GM12864 (cell line): ENCODE results near the gene LRGUK.

Experiments
- DNase-seq: peaks from one replicate; pipeline ENCODE4 v3.0.0-alpha.2; 2011; ENCODE audit warnings: low read depth
- H3K4me3 ChIP-seq: 2 replicates; pipeline ENCODE4 v1.5.1; 2011; ENCODE audit warnings: mild to moderate bottlenecking, low read depth, low read length, control low read depth
- TF ChIP-seq, protein P1 (sequence below): IDR thresholded peaks from 2 replicates; pipeline ENCODE4 v1.5.1; 2011; ENCODE audit warnings: low read depth, mild to moderate bottlenecking, moderate library complexity, low read length, control low read depth, inconsistent platforms; ENCODE audit errors: missing control alignments

The LRGUK gene

DNA sequence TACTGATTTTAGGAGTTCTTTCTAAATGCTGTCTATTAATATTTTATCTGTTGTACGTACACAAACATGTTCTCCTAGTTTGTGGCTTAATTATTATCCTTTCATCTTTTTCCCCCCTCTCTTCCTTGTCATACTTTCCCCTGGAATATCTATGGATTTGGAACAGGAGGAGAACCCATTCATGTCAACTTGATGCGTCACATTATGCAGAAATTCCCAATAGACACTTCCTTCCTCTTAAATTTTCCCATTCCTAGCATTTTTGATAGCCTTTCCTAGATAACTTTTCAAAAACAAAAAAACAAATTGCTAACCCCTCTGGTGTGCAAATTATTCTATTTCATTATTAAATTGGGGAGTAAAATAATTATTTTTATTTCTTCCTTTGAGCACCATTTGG is 153.4 kb downstream of the LRGUK start:
- TF ChIP-seq, protein P1, sequence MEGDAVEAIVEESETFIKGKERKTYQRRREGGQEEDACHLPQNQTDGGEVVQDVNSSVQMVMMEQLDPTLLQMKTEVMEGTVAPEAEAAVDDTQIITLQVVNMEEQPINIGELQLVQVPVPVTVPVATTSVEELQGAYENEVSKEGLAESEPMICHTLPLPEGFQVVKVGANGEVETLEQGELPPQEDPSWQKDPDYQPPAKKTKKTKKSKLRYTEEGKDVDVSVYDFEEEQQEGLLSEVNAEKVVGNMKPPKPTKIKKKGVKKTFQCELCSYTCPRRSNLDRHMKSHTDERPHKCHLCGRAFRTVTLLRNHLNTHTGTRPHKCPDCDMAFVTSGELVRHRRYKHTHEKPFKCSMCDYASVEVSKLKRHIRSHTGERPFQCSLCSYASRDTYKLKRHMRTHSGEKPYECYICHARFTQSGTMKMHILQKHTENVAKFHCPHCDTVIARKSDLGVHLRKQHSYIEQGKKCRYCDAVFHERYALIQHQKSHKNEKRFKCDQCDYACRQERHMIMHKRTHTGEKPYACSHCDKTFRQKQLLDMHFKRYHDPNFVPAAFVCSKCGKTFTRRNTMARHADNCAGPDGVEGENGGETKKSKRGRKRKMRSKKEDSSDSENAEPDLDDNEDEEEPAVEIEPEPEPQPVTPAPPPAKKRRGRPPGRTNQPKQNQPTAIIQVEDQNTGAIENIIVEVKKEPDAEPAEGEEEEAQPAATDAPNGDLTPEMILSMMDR: no peak
- H3K4me3 ChIP-seq: no peak overlapping the region
- DNase-seq: no peak

DNA sequence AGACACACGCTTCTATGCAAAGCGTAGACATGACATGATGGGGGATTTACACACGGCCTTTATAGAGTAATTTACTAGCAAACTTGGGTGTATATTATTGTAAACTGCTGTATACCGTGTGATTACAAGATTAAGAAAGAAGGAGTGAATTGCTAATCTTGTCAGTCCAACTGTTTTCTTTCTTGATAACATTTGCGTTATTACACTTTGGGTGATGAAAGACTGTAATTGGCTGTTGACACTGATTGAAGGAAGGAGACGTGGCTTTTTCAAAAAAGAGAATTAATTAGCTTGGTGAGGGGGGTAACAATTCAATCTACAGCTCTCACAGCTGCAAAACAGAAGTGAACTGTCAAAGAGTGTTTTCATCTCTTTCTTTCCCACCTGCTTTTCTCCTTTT is 156.9 kb downstream of the LRGUK start:
- TF ChIP-seq, protein P1: no peak
- H3K4me3 ChIP-seq: no peak overlapping the region
- no peak for DNase-seq

DNA sequence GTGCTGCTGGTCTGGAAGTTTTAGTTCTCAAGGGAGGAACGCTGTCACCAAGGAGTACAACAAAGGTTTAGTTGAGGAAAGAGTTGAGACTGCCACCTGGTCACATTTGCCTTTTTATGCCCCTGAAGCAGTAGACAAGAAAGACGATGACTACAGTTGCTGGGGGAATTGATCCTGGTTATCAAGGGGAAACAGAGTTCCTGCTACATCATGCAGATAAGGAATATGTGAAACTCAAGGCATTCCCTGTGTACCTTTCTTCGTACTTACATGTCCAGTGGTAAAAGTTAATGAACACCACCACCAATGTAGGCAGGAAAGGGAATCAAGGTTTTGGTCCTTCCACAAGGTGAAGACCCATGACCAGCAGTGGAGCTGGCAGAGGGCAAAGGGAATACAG is 157.8 kb downstream of the LRGUK start:
- TF ChIP-seq, protein P1: no peak
- DNase-seq: no peak

DNA sequence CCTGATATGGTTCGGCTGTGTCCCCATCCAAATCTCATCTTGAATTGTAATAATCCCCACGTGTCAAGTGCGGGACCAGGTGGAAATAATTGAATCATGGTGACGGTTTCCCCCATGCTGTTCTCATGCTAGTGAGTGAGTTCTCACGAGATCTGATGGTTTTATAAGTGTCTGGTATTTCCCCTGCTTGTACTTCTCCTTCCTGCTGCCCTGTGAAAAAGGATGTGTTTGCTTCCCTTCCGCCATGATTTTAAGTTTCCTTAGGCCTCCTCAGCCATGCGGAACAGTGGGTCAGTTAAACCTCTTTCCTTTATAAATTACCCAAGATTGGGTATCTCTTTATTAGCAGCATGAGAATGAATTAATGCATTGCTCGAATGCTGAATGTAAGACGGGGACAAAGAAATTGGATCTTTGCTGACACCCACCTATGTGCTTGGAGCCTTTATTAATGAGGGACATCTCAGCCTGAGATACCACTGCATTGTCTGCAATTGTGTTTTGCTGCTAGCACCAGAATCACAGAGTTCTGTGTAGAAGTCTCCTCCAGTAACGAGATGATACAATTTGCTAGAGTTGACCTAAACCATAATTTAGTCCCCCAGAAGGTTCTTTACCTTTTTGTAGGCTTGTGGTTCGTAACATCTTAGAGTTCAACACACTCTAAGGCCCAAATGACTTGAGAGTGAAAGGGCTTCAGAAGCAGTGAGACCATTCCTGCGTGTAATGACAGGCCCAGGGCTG is 160.9 kb downstream of the LRGUK start:
- no peak for DNase-seq
- no peak overlapping the region for H3K4me3 ChIP-seq
- TF ChIP-seq, protein P1: no peak

More for the DNA sequence above, 157.8 kb downstream of the LRGUK start:
- H3K4me3 ChIP-seq: no peak overlapping the region

DNA sequence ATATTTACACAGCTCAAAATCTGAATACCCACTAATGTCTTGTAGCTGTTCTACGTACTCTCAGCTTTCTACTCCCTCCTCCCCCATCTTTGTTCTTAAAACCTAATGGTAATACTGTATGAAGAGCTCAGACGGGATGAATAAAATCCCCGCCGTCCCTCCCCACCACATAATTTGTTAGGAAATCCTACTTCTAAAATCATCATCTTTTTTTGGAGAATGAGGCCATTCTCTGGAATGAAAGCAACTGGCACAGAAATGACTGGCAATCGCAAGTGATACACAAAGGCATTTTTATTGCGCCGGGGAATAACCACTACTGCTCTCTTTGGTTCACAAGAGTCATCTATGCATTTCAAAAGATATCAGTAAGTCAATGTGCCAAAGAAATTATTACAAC is 162.3 kb downstream of the LRGUK start:
- no peak for DNase-seq
- no peak overlapping the region for H3K4me3 ChIP-seq
- TF ChIP-seq, protein P1: no peak

DNA sequence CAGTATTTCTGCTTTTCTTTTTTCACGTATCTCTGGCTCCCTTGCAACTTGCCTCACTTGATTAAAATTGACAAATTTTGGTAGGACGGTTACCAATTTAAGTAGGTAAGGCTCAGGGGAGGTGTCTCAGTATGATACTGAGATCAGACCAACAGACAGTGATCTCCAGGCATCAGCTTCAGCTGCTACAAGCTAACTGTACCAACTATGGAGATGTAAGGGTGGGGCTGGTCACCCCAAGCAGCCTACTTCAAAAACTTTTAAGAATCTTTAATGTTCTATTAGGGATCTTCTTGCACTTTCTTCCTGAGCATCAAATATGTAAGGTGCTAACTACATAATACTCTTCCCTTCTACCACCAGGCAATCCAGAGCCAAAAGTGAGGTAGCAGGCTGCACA is 162.7 kb downstream of the LRGUK start:
- H3K4me3 ChIP-seq: no peak overlapping the region
- TF ChIP-seq, protein P1: no peak
- no peak for DNase-seq

DNA sequence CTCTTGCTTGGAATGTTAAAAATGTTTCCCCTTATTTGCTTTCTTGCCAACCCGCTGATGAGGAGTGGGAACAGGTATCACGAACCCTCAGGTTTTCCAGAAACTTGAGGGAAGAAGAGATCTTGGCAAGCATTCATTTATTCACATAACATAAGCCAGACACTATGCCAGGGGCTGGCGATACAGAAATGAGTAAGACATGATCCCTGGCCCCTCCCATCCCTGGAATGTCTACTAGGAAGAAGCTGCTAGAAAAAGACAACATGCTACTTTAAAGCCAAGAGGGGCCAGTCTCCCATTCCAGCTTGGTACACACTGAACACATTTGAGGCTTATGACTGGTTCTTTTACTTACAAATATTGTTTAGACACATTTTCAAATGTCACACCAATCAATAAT is 163.1 kb downstream of the LRGUK start:
- no peak overlapping the region for H3K4me3 ChIP-seq
- TF ChIP-seq, protein P1: no peak
- DNase-seq: no peak
